Transverse colon (tissue), 4 donors: Measurements from ENCODE around the gene PGLYRP4.

ENCODE experiments used
- POLR2AphosphoS5 ChIP-seq, 3 donors: sonication (generic); formaldehyde crosslinking; IDR thresholded peaks; one replicate each; pipeline ENCODE4 v1.6.1; 2016; ENCODE audit warnings: antibody characterized with exemption in 3 of 3
- TF ChIP-seq, protein P1 (sequence below), 5 experiments: fragments of 200-600 bp in 3 of 5; fragments of 450-650 bp in 2 of 5; sonication (generic) in 3 of 5; IDR thresholded peaks; 1 replicate in 2 of 5; 2 replicates in 3 of 5; pipeline ENCODE4 v1.5.1; 2016 to 2017; ENCODE audit warnings: antibody characterized with exemption in 5 of 5, inconsistent platforms in 3 of 5, mild to moderate bottlenecking in 2 of 5, moderate library complexity in 1 of 5

DNA sequence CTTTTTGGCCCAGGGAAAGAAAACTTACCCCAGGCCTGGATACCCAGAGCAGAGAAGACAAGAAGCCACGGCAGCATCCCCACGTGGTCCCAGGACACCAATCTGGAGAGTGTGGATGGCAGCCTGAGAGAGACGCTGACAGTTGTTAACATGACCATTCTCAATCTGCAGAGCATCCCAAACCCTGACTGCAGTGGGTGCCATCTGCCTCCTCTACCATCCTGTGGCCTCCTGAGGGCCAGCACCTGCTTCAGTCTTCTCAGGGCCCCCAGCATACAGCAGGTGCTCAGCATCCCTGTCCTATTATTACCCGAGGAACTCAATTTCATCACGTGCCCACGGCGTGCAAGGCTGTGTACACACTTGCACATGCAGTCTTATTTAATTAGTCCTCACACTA, 785 bp downstream of the PGLYRP4 start:
- TF ChIP-seq, protein P1, sequence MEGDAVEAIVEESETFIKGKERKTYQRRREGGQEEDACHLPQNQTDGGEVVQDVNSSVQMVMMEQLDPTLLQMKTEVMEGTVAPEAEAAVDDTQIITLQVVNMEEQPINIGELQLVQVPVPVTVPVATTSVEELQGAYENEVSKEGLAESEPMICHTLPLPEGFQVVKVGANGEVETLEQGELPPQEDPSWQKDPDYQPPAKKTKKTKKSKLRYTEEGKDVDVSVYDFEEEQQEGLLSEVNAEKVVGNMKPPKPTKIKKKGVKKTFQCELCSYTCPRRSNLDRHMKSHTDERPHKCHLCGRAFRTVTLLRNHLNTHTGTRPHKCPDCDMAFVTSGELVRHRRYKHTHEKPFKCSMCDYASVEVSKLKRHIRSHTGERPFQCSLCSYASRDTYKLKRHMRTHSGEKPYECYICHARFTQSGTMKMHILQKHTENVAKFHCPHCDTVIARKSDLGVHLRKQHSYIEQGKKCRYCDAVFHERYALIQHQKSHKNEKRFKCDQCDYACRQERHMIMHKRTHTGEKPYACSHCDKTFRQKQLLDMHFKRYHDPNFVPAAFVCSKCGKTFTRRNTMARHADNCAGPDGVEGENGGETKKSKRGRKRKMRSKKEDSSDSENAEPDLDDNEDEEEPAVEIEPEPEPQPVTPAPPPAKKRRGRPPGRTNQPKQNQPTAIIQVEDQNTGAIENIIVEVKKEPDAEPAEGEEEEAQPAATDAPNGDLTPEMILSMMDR (IDR thresholded peaks at IDR 0.05), result no peak
- no peak for TF ChIP-seq POLR2AphosphoS5 (IDR thresholded peaks at IDR 0.05)
